ENCODE measurements around the gene MROH2B.

MROH2B gene

GRCh38 chr5:41004931-41005330 lies 66.2 kb downstream of the MROH2B start:
- no peak overlapping the region for H3K4me3 ChIP-seq (ENCODE audit: low read depth, low read length)
- no peak for DNase-seq (ENCODE audit: low read depth)
- TF ChIP-seq CTCF (IDR thresholded peaks at IDR 0.05; ENCODE audit: low read depth, low read length, missing control alignments): no peak
- in situ Hi-C loops (cut with HindIII; ENCODE audit: low sequenced_read_pairs): no loop called here

- no peak for TF ChIP-seq CTCF (IDR thresholded peaks at IDR 0.05; ENCODE audit: low read depth, low read length, missing control alignments)
- H3K4me3 ChIP-seq (ENCODE audit: low read depth, low read length): no peak overlapping the region
- no peak for DNase-seq (ENCODE audit: low read depth)
- in situ Hi-C loops (cut with HindIII; ENCODE audit: low sequenced_read_pairs): no loop called here
Measured at GRCh38 chr5:41003670-41004376, 67.3 kb downstream of the MROH2B start.

- no peak for TF ChIP-seq CTCF (IDR thresholded peaks at IDR 0.05; ENCODE audit: low read depth, low read length, missing control alignments)
- DNase-seq (ENCODE audit: low read depth): no peak
- H3K4me3 ChIP-seq (ENCODE audit: low read depth, low read length): no peak overlapping the region
- in situ Hi-C loops (cut with HindIII; ENCODE audit: low sequenced_read_pairs): no loop called here
Measured at GRCh38 chr5:40999966-41000365, 71.2 kb downstream of the MROH2B start.

DNA sequence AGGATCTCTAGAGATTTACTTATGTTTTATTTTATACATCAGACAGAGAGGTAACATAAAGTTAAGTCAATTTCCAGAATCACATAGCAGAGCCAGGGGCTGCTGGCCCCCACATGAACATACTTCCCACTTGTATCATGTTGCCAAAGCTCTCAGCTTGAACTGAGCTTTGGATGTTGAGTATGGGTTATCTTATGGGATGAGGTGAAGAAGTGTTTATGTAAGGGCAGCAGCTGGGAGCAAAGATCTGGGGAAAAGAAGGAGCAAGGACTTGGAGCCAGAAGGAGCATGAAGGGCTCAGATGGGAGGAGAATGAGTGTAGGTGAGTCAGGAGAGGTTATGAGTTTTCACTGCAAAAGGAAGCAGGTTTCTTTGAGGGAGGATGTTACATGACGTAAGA lies 72.0 kb downstream of the MROH2B start:
- TF ChIP-seq CTCF (IDR thresholded peaks at IDR 0.05; ENCODE audit: low read depth, low read length, missing control alignments): no peak
- no peak overlapping the region for H3K4me3 ChIP-seq (ENCODE audit: low read depth, low read length)
- in situ Hi-C loops (cut with HindIII; ENCODE audit: low sequenced_read_pairs): no loop called here
- no peak for DNase-seq (ENCODE audit: low read depth)

- in situ Hi-C loops (cut with HindIII; ENCODE audit: low sequenced_read_pairs): no loop called here
- TF ChIP-seq CTCF (IDR thresholded peaks at IDR 0.05; ENCODE audit: low read depth, low read length, missing control alignments): no peak
- DNase-seq (ENCODE audit: low read depth): no peak
- no peak overlapping the region for H3K4me3 ChIP-seq (ENCODE audit: low read depth, low read length)
Measured at GRCh38 chr5:40995801-40996586, 75.1 kb downstream of the MROH2B start.

DNA sequence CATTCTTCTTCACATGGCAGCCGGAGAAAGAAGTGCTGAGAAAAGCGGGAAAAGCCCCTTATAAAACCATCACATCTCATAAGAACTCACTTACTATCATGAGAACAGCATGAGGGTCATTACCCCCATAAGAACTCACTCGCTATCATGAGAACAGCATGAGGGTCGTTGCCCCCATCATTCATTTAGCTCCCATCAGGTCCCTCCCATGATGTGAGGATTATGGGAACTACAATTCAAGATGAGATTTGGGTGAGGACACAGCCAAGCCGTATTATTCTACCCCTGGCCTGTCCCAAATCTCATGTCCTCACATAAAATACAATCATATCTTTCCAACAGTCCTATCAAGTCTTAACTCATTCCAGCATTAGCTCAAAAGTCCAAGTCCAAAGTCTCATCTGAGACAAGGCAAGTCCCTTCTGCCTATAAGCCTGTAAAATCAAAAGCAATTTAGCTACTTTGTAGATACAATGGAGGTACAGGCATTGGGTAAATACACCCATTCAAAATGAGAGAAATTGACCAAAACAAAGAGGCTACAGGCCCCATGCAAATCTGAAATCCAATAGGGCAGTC lies 79.1 kb downstream of the MROH2B start:
- H3K4me3 ChIP-seq (ENCODE audit: low read depth, low read length): no peak overlapping the region
- no peak for DNase-seq (ENCODE audit: low read depth)
- no peak for TF ChIP-seq CTCF (IDR thresholded peaks at IDR 0.05; ENCODE audit: low read depth, low read length, missing control alignments)
- in situ Hi-C loops (cut with HindIII; ENCODE audit: low sequenced_read_pairs): no loop called here
